ENCODE results near the gene F11R.

DNA sequence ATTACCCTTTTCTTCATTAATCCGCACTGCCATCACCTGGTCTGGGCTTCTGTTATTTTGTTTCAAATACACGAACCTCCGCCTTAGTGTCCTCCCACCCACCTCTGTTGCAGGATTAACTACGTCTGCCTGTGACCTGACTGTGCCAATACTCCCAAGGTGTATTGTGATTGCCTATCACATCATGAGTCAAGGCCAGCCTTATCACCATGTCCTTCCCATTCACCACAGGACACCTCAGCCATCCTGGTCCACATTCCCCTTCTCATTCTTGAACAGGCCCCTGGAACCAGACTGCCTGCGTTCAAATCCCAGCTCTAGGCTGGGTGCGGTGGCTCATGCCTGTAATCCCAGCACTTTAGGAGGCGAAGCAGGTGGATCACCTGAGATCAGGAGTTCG lies 14.4 kb downstream of the F11R start:
- TF ChIP-seq, protein P1, sequence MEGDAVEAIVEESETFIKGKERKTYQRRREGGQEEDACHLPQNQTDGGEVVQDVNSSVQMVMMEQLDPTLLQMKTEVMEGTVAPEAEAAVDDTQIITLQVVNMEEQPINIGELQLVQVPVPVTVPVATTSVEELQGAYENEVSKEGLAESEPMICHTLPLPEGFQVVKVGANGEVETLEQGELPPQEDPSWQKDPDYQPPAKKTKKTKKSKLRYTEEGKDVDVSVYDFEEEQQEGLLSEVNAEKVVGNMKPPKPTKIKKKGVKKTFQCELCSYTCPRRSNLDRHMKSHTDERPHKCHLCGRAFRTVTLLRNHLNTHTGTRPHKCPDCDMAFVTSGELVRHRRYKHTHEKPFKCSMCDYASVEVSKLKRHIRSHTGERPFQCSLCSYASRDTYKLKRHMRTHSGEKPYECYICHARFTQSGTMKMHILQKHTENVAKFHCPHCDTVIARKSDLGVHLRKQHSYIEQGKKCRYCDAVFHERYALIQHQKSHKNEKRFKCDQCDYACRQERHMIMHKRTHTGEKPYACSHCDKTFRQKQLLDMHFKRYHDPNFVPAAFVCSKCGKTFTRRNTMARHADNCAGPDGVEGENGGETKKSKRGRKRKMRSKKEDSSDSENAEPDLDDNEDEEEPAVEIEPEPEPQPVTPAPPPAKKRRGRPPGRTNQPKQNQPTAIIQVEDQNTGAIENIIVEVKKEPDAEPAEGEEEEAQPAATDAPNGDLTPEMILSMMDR (IDR thresholded peaks at IDR 0.05): no peak
- no peak for TF ChIP-seq POLR2AphosphoS5 (IDR thresholded peaks at IDR 0.05)
- TF ChIP-seq EP300 (IDR thresholded peaks at IDR 0.05): no peak
- no peak for TF ChIP-seq POLR2A (IDR thresholded peaks at IDR 0.05)
